ENCODE measurements around the gene TMED6. TPM values are rescaled to one million over a fixed set of nuclear protein-coding genes. Genes with fewer than 3 reads are reported as not detected.

Gene TMED6
- total and polyA plus RNA-seq, 4 donors = 0.24 to 0.95 (median 0.49) TPM

- Histone ChIP-seq H3K27me3 (ENCODE audit: control insufficient read depth in 3 of 3, insufficient read depth in 3 of 3, low read length in 2 of 3) (no peaks in the 10 kb centered on the region), H3K36me3 (ENCODE audit: control insufficient read depth in 4 of 4, insufficient read depth in 4 of 4, low read length in 4 of 4) (peaks cover 12 to 35% (median 18%) of the 10 kb centered on the region in 4 donors), H3K9ac (ENCODE audit: insufficient read depth in 1 of 2, low read length in 2 of 2) (no peak overlapping the region), H3K27ac (ENCODE audit: low read depth in 1 of 2, low read length in 1 of 2) (no peak overlapping the region), H3K4me1 (ENCODE audit: control insufficient read depth in 5 of 5, insufficient read depth in 5 of 5, low read length in 5 of 5) (peaks cover 0 to under 1% (median 0%) of the 10 kb centered on the region in 5 donors), H3K4me3 (no peak overlapping the region), H3K9me3 (ENCODE audit: control insufficient read depth in 4 of 4, insufficient read depth in 3 of 4, low read length in 3 of 4) (no peaks in the 10 kb centered on the region)
- ATAC-seq (ENCODE audit: insufficient read depth, low FRiP score) = no peak
- no peak for DNase-seq
- no peak for TF ChIP-seq CTCF (IDR thresholded peaks at IDR 0.05; ENCODE audit: control extremely low read depth, extremely low read depth)
- WGBS, 2 donors = 72 to 88% methylated on average over 1 of the region's 1 CpG
Observed at GRCh38 chr16:69378760-69379159, 27.2 kb upstream of the TMED6 start.

- DNase-seq (no peak), ATAC-seq (ENCODE audit: insufficient read depth, low FRiP score) (no peak)
- no peak overlapping the region for H3K27ac ChIP-seq (ENCODE audit: low read depth in 1 of 2, low read length in 1 of 2)
- H3K9me3 ChIP-seq (ENCODE audit: control insufficient read depth in 4 of 4, insufficient read depth in 3 of 4, low read length in 3 of 4) = no peaks in the 10 kb centered on the region
- peaks cover 14 to 29% (median 20%) of the 10 kb centered on the region in 4 donors for H3K36me3 ChIP-seq (ENCODE audit: control insufficient read depth in 4 of 4, insufficient read depth in 4 of 4, low read length in 4 of 4)
- no peak overlapping the region for H3K9ac ChIP-seq (ENCODE audit: insufficient read depth in 1 of 2, low read length in 2 of 2)
- no peaks in the 10 kb centered on the region for H3K4me1 ChIP-seq (ENCODE audit: control insufficient read depth in 5 of 5, insufficient read depth in 5 of 5, low read length in 5 of 5)
- no peak for TF ChIP-seq CTCF (IDR thresholded peaks at IDR 0.05; ENCODE audit: control extremely low read depth, extremely low read depth)
- no peaks in the 10 kb centered on the region for H3K27me3 ChIP-seq (ENCODE audit: control insufficient read depth in 3 of 3, insufficient read depth in 3 of 3, low read length in 2 of 3)
- 89 to 93% methylated on average over 1 of the region's 1 CpG for WGBS, 2 donors
- no peak overlapping the region for H3K4me3 ChIP-seq
Observed at GRCh38 chr16:69378036-69378435, 26.4 kb upstream of the TMED6 start.

GRCh38 chr16:69376393-69377059 is 24.9 kb upstream of the TMED6 start:
- H3K27me3 ChIP-seq (ENCODE audit: control insufficient read depth in 3 of 3, insufficient read depth in 3 of 3, low read length in 2 of 3) = no peaks in the 10 kb centered on the region
- H3K36me3 ChIP-seq (ENCODE audit: control insufficient read depth in 4 of 4, insufficient read depth in 4 of 4, low read length in 4 of 4) = peaks cover 11 to 25% (median 20%) of the 10 kb centered on the region in 4 donors
- no peak overlapping the region for H3K4me3 ChIP-seq

More at GRCh38 chr16:69376393-69377059, 24.9 kb upstream of the TMED6 start:
- Histone ChIP-seq H3K4me1 (ENCODE audit: control insufficient read depth in 5 of 5, insufficient read depth in 5 of 5, low read length in 5 of 5) (no peaks in the 10 kb centered on the region), H3K9me3 (ENCODE audit: control insufficient read depth in 4 of 4, insufficient read depth in 3 of 4, low read length in 3 of 4) (no peaks in the 10 kb centered on the region), H3K27ac (ENCODE audit: low read depth in 1 of 2, low read length in 1 of 2) (no peak overlapping the region), H3K9ac (ENCODE audit: insufficient read depth in 1 of 2, low read length in 2 of 2) (no peak overlapping the region)
- DNase-seq (no peak), ATAC-seq (ENCODE audit: insufficient read depth, low FRiP score) (no peak)
- TF ChIP-seq CTCF (IDR thresholded peaks at IDR 0.05; ENCODE audit: control extremely low read depth, extremely low read depth) = no peak
- WGBS, 2 donors = 97 to 99% methylated on average over 10 of the region's 10 CpGs

All from lung (tissue), 12 donors.